Astrocyte (in vitro differentiated cells and primary cell): Measurements from ENCODE around the gene ADAMTS19.

Source experiments
- EZH2 ChIP-seq: IDR thresholded peaks from 2 replicates; pipeline ENCODE4 v1.6.1; 2012; ENCODE audit warnings: mild to moderate bottlenecking, low read length, inconsistent platforms; ENCODE audit not compliant: insufficient read depth
- TF ChIP-seq, protein P1 (sequence below): IDR thresholded peaks from 2 replicates; pipeline ENCODE4 v1.5.1; 2011; ENCODE audit warnings: low read depth, mild to moderate bottlenecking, inconsistent platforms, low read length, moderate library complexity; ENCODE audit not compliant: insufficient read depth

DNA sequence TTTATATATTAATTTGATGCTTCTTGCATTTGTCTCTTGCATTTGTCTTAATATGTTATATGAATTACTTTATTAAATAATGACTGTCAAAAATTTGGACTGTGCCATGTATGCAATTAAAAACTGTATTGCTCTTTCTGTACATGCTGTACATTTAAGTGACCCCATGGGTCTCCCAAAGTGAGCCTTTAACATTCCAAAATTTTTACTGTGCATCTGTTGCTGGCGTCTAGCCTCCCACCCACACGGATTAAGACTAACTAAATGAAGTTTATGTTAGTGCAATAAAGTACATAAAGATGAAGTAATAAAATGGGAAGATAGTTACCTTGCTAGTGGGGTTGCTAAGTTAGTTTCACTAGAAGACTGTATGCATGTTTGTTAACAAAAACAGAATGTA lies 48.5 kb downstream of the ADAMTS19 start:
- TF ChIP-seq, protein P1, sequence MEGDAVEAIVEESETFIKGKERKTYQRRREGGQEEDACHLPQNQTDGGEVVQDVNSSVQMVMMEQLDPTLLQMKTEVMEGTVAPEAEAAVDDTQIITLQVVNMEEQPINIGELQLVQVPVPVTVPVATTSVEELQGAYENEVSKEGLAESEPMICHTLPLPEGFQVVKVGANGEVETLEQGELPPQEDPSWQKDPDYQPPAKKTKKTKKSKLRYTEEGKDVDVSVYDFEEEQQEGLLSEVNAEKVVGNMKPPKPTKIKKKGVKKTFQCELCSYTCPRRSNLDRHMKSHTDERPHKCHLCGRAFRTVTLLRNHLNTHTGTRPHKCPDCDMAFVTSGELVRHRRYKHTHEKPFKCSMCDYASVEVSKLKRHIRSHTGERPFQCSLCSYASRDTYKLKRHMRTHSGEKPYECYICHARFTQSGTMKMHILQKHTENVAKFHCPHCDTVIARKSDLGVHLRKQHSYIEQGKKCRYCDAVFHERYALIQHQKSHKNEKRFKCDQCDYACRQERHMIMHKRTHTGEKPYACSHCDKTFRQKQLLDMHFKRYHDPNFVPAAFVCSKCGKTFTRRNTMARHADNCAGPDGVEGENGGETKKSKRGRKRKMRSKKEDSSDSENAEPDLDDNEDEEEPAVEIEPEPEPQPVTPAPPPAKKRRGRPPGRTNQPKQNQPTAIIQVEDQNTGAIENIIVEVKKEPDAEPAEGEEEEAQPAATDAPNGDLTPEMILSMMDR, result no peak
- no peak for TF ChIP-seq EZH2
